H1 (cell line): Measurements from ENCODE around the gene MRPL1. TPM values are rescaled to one million over a fixed set of nuclear protein-coding genes. Genes with fewer than 3 reads are reported as not detected.

Experiments
- CTCF ChIA-PET: fragments of 300-600 bp; sonication (Branson Sonifier 250); formaldehyde crosslinking; loops from one replicate; lab custom pipeline; 2021; ENCODE audit not compliant: partially characterized antibody; lab: Charles Lee
- POLR2A ChIA-PET: fragments of 300-600 bp; sonication (Branson Sonifier 250); formaldehyde crosslinking; loops from one replicate; lab custom pipeline; 2021; ENCODE audit warnings: inconsistent platforms; ENCODE audit not compliant: partially characterized antibody; lab: Charles Lee
- DNase-seq, 2 experiments: peaks; one replicate each; pipeline versions ENCODE4 v3.0.0 to v3.0.0-alpha.2; 2010 to 2022; ENCODE audit warnings: low spot score in 2 of 2, low read depth in 1 of 2, mixed read lengths in 1 of 2
- FAIRE-seq: peaks from 2 replicates; lab custom pipeline; 2011; peaks lifted over from hg19 to GRCh38; lab: Jason Lieb, UNC
- H2AFZ ChIP-seq: 2 replicates; pipeline ENCODE4 v1.8.1; 2012; ENCODE audit warnings: low read length, inconsistent platforms
- H2AK5ac ChIP-seq: 2 replicates; pipeline ENCODE4 v1.6.1; 2013; ENCODE audit warnings: low read depth, low read length
- H2BK120ac ChIP-seq: replicated peaks from 2 replicates; pipeline ENCODE3; 2013; ENCODE audit warnings: low read depth, low read length, inconsistent platforms
- H2BK12ac ChIP-seq: 2 replicates; pipeline ENCODE4 v1.6.1; 2013; ENCODE audit warnings: low read depth, low read length
- H2BK15ac ChIP-seq: 2 replicates; pipeline ENCODE4 v1.6.1; 2013; ENCODE audit warnings: low read length
- H2BK20ac ChIP-seq: 2 replicates; pipeline ENCODE4 v1.6.1; 2013; ENCODE audit warnings: low read length
- H2BK5ac ChIP-seq: 2 replicates; pipeline ENCODE4 v1.6.1; 2013; ENCODE audit warnings: low read depth, low read length
- H3K14ac ChIP-seq: 2 replicates; pipeline ENCODE4 v1.6.1; 2013; ENCODE audit warnings: inconsistent platforms; ENCODE audit not compliant: insufficient read length
- H3K18ac ChIP-seq: 2 replicates; pipeline ENCODE4 v1.6.1; 2013; ENCODE audit warnings: low read length; ENCODE audit errors: extremely low read depth
- H3K23ac ChIP-seq: 2 replicates; pipeline ENCODE4 v1.6.1; 2013; ENCODE audit warnings: inconsistent platforms; ENCODE audit not compliant: insufficient read length
- H3K23me2 ChIP-seq: 2 replicates; pipeline ENCODE4 v1.6.1; 2013; ENCODE audit warnings: low read depth, low read length
- H3K27ac ChIP-seq: 2 replicates; pipeline ENCODE4 v1.6.1; 2011; ENCODE audit warnings: low read depth, low read length, inconsistent platforms
- H3K27me3 ChIP-seq, 4 experiments: replicated peaks in 1 of 4; 1 replicate in 1 of 4; 2 replicates in 3 of 4; pipeline versions ENCODE4 v1.6.1 to v1.8.1; 2011 to 2013; ENCODE audit warnings: low read length in 3 of 4, mild to moderate bottlenecking in 3 of 4, inconsistent platforms in 2 of 4, mixed read lengths in 2 of 4, moderate library complexity in 1 of 4; ENCODE audit not compliant: control insufficient read depth in 3 of 4, insufficient read depth in 3 of 4; ENCODE audit errors: extremely low read depth in 1 of 4
- H3K36me3 ChIP-seq, 4 experiments: 2 replicates each; pipeline versions ENCODE4 v1.6.1 to v1.8.1; 2011 to 2013; ENCODE audit warnings: mild to moderate bottlenecking in 4 of 4, low read length in 3 of 4, moderate library complexity in 2 of 4, control low read depth in 1 of 4, inconsistent platforms in 1 of 4; ENCODE audit not compliant: insufficient read depth in 4 of 4, control insufficient read depth in 2 of 4
- H3K4ac ChIP-seq: replicated peaks from 2 replicates; pipeline ENCODE3; 2013; ENCODE audit warnings: low read length, low read depth, mixed read lengths, inconsistent platforms; ENCODE audit not compliant: insufficient read length
- H3K4me1 ChIP-seq, 4 experiments: replicated peaks in 1 of 4; 1 replicate in 1 of 4; 2 replicates in 3 of 4; pipeline versions ENCODE4 v1.6.1 to v1.8.1; 2011 to 2013; ENCODE audit warnings: low read length in 3 of 4, inconsistent platforms in 2 of 4, mixed read lengths in 1 of 4; ENCODE audit not compliant: insufficient read depth in 4 of 4, control insufficient read depth in 3 of 4
- H3K4me2 ChIP-seq, 2 experiments: 2 replicates each; pipeline versions ENCODE4 v1.6.1 to v1.8.1; 2011 to 2013; ENCODE audit warnings: low read depth in 2 of 2, low read length in 2 of 2, control low read depth in 1 of 2, inconsistent platforms in 1 of 2, mild to moderate bottlenecking in 1 of 2; ENCODE audit not compliant: insufficient read depth in 1 of 2
- H3K4me3 ChIP-seq, 4 experiments: fragments of 200-600, 300-600 bp in 1 of 4; sonication (generic), shearing (Covaris generic), sonication (Bioruptor Twin) in 1 of 4; 2 replicates each; pipeline versions ENCODE4 v1.5.1 to v1.8.1; 2011 to 2016; ENCODE audit warnings: low read length in 4 of 4, low read depth in 3 of 4, control low read depth in 2 of 4, inconsistent platforms in 2 of 4, mild to moderate bottlenecking in 2 of 4, mixed read lengths in 1 of 4, moderate library complexity in 1 of 4; ENCODE audit not compliant: insufficient read depth in 2 of 4; ENCODE audit errors: extremely low read depth in 1 of 4
- H3K56ac ChIP-seq: replicated peaks from 2 replicates; pipeline ENCODE3; 2013; ENCODE audit warnings: low read depth, mild to moderate bottlenecking, mixed read lengths, low read length, inconsistent platforms; ENCODE audit not compliant: insufficient read length
- H3K79me1 ChIP-seq: 2 replicates; pipeline ENCODE4 v1.6.1; 2013; ENCODE audit warnings: low read depth, low read length, control low read depth
- H3K79me2 ChIP-seq, 2 experiments: 2 replicates each; pipeline versions ENCODE4 v1.6.1 to v1.8.1; 2012 to 2013; ENCODE audit warnings: low read length in 2 of 2, mild to moderate bottlenecking in 2 of 2, inconsistent platforms in 1 of 2; ENCODE audit not compliant: insufficient read depth in 2 of 2, control insufficient read depth in 1 of 2
- H3K9ac ChIP-seq, 4 experiments: replicated peaks in 1 of 4; 1 replicate in 1 of 4; 2 replicates in 3 of 4; pipeline versions ENCODE4 v1.6.1 to v1.8.1; 2011 to 2013; ENCODE audit warnings: low read depth in 3 of 4, low read length in 3 of 4, control low read depth in 2 of 4, mild to moderate bottlenecking in 2 of 4, moderate library complexity in 2 of 4, inconsistent platforms in 1 of 4; ENCODE audit errors: extremely low read depth in 1 of 4
- H3K9me3 ChIP-seq, 2 experiments: 2 replicates each; pipeline versions ENCODE4 v1.6.1 to v1.8.1; 2012 to 2013; ENCODE audit warnings: mild to moderate bottlenecking in 2 of 2, moderate library complexity in 2 of 2, control low read depth in 1 of 2, inconsistent platforms in 1 of 2, low read depth in 1 of 2, low read length in 1 of 2, mixed read lengths in 1 of 2; ENCODE audit not compliant: insufficient read depth in 2 of 2
- H4K20me1 ChIP-seq, 2 experiments: replicated peaks in 1 of 2; 2 replicates each; pipeline versions ENCODE3 to v1.8.1; 2011 to 2013; ENCODE audit warnings: inconsistent platforms in 2 of 2, low read length in 2 of 2, mild to moderate bottlenecking in 1 of 2; ENCODE audit not compliant: insufficient read depth in 2 of 2, control insufficient read depth in 1 of 2
- H4K5ac ChIP-seq: 2 replicates; pipeline ENCODE4 v1.6.1; 2013; ENCODE audit warnings: low read length, low read depth, mixed read lengths, inconsistent platforms; ENCODE audit not compliant: insufficient read length
- H4K8ac ChIP-seq: 2 replicates; pipeline ENCODE4 v1.8.0; 2013; ENCODE audit warnings: mild to moderate bottlenecking, moderate library complexity, low read length, inconsistent platforms; ENCODE audit not compliant: insufficient read depth; ENCODE audit errors: extremely low read depth
- H4K91ac ChIP-seq: replicated peaks from 2 replicates; pipeline ENCODE3; 2013; ENCODE audit warnings: low read length, mixed read lengths, inconsistent platforms; ENCODE audit not compliant: insufficient read length
- ATF3 ChIP-seq: IDR thresholded peaks from 2 replicates; pipeline ENCODE4 v1.6.1; 2011; ENCODE audit warnings: low read depth, mild to moderate bottlenecking, low read length; ENCODE audit not compliant: insufficient read depth
- CEBPB ChIP-seq: IDR thresholded peaks from 2 replicates; pipeline ENCODE4 v1.6.1; 2012; ENCODE audit warnings: low read depth, low read length
- GTF2F1 ChIP-seq: IDR thresholded peaks from 2 replicates; pipeline ENCODE4 v1.6.1; 2012; ENCODE audit warnings: low read depth, low read length, improper control_type of control experiment, borderline replicate concordance
- MAX ChIP-seq: IDR thresholded peaks from 2 replicates; pipeline ENCODE4 v1.6.1; 2012; ENCODE audit warnings: inconsistent platforms
- POU5F1 ChIP-seq: IDR thresholded peaks from 2 replicates; pipeline ENCODE4 v1.6.1; 2011; ENCODE audit warnings: low read depth, mild to moderate bottlenecking, low read length, moderate library complexity
- SIX5 ChIP-seq: IDR thresholded peaks from 2 replicates; pipeline ENCODE4 v1.6.1; 2011; ENCODE audit warnings: mild to moderate bottlenecking, low read depth, low read length
- SP1 ChIP-seq: IDR thresholded peaks from 2 replicates; pipeline ENCODE4 v1.6.1; 2011; ENCODE audit warnings: low read depth, low read length
- SP4 ChIP-seq: IDR thresholded peaks from 2 replicates; pipeline ENCODE4 v1.6.1; 2012; ENCODE audit warnings: low read length, inconsistent platforms
- SRF ChIP-seq: IDR thresholded peaks from 2 replicates; pipeline ENCODE4 v1.6.1; 2011; ENCODE audit warnings: mild to moderate bottlenecking, low read depth, low read length, moderate library complexity
- WGBS, 2 experiments: shearing (Covaris generic) in 1 of 2; methylation state at CpG; one replicate each; pipeline versions ENCODE4 v1.1.6 to v1.1.7; 2013 to 2015; ENCODE audit warnings: low lambda C conversion rate in 2 of 2, mixed read lengths in 2 of 2, inconsistent platforms in 1 of 2, low coverage in 1 of 2, missing lambda C conversion rate in 1 of 2; ENCODE audit not compliant: insufficient replicate concordance in 2 of 2, insufficient coverage in 1 of 2, insufficient read length in 1 of 2; ENCODE audit errors: extremely low coverage in 1 of 2, missing lambda C conversion rate in 1 of 2; 5-methylcytosine and 5-hydroxymethylcytosine counted together
- polyA plus RNA-seq, 7 experiments: library from polyadenylated mRNA; depleted of rRNA in 3 of 7; stranded (reverse) in 5 of 7; unstranded in 2 of 7; fragments of >200 nt in 5 of 7; fragments of 200-250 nt in 2 of 7; gene quantifications; 1 replicate in 5 of 7; 2 replicates in 1 of 7; 4 replicates in 1 of 7; pipeline versions ENCODE4 v1.2.1 to v1.2.3, GENCODE V29; 2011 to 2013; ENCODE audit warnings: missing spikeins in 2 of 7, mixed read lengths in 2 of 7
- total RNA-seq: library from RNA; stranded (reverse); fragmentation: NEBNext Ultra II Directional; extraction: Animal tissue kit (Norgen Biotek cat#: 25700); gene quantifications from 2 replicates; pipeline ENCODE4 v1.2.1, GENCODE V29; 2021

MRPL1 gene
- total and polyA plus RNA-seq, 2 of the 8 experiments (the other 6 are each of a cell fraction or from before 2014, with no cell fraction given), result 9.6 to 37.0 TPM

- Histone ChIP-seq H3K4me1 (no peaks in the 10 kb centered on the region), H4K8ac (no peak overlapping the region), H2AK5ac (no peak overlapping the region), H2BK5ac (no peak overlapping the region), H3K36me3 (peaks cover 0 to 13% (median 0%) of the 10 kb centered on the region in 4 experiments; a peak in 2 of 8 replicates), H3K9ac (no peak overlapping the region), H3K79me1 (no peaks in the 10 kb centered on the region), H2AFZ (no peak overlapping the region), H3K23me2 (no peaks in the 10 kb centered on the region), H3K4me3 (no peak overlapping the region), H2BK12ac (no peak overlapping the region), H3K27me3 (no peaks in the 10 kb centered on the region), H4K20me1 (peaks cover 0 to 2% of the 10 kb centered on the region in 2 experiments), H3K4ac (no peak overlapping the region), H3K4me2 (no peak overlapping the region), H4K91ac (no peak overlapping the region), H3K18ac (no peak overlapping the region), H3K14ac (no peak overlapping the region), H2BK20ac (no peak overlapping the region), H3K56ac (no peak overlapping the region), H2BK15ac (no peak overlapping the region), H3K79me2 (no peaks in the 10 kb centered on the region), H3K27ac (no peak overlapping the region), H3K23ac (no peak overlapping the region), H4K5ac (no peak overlapping the region), H3K9me3 (no peaks in the 10 kb centered on the region), H2BK120ac (no peak overlapping the region)
- FAIRE-seq (no peak), DNase-seq (no peak)
- 83% methylated on average over 3 of the region's 3 CpGs; no CpG with 5 or more reads in 1 of the 2 experiments for WGBS, 2 experiments
- ChIA-PET POLR2A (no interaction called here), CTCF (no interaction called here)
- no peak for TF ChIP-seq SP4
- TF ChIP-seq SRF, result no peak
- TF ChIP-seq ATF3, result no peak
- no peak for TF ChIP-seq GTF2F1
- no peak for TF ChIP-seq CEBPB
- no peak for TF ChIP-seq SP1
- TF ChIP-seq SIX5, result no peak
- TF ChIP-seq MAX, result no peak
- TF ChIP-seq POU5F1, result no peak
Observed at GRCh38 chr4:77954690-77955089, 92.1 kb downstream of the MRPL1 start.
